HCEC 1CT (cell line): ENCODE measurements around the gene BCL2L14.

Experiments
- DNase-seq: peaks from one replicate; pipeline ENCODE4 v3.0.0-alpha.2; 2017

The BCL2L14 gene

DNA sequence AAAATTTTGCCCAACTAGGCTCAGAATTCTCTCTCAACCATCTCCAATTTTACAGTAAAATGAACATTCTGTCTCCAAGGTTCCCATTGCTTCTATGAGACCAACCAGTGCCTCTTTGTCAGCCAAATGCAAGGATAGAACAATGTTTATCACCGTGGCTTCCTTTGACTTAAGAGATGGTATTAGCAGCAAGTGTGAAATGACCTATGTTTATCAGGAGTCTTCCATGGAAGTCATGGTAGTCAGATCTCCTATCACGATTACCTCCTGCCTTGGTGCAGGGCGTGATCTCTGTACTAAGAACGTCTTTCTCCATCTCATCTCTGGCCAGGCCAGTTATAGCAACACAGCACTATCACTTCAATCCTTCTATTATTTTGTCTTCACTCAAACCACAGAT, 6.1 kb upstream of the BCL2L14 start:
- no peak for DNase-seq

DNA sequence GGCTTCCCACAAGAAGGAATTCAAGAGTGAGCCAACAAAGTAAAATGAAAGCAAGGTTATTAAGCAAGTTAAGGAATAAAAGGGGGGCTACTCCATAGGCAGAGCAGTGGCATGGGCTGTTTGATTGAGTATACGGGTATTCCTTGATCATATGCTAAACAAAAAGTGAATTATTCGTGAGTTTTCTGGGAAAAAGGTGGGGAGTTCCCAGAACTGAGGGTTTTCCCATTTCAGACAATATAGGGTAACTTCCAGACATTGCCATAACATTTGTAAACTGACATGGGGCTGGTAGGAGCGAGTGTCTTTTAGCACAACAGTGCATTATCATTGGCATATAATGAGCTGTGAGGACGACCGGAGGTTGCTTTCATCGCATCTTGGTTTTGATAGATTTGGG, 2.0 kb upstream of the BCL2L14 start:
- no peak for DNase-seq

GRCh38 chr12:12069821-12070548, 754 bp upstream of the BCL2L14 start:
- no peak for DNase-seq

GRCh38 chr12:12072064-12072760, 1.5 kb downstream of the BCL2L14 start:
- DNase-seq: no peak

DNA sequence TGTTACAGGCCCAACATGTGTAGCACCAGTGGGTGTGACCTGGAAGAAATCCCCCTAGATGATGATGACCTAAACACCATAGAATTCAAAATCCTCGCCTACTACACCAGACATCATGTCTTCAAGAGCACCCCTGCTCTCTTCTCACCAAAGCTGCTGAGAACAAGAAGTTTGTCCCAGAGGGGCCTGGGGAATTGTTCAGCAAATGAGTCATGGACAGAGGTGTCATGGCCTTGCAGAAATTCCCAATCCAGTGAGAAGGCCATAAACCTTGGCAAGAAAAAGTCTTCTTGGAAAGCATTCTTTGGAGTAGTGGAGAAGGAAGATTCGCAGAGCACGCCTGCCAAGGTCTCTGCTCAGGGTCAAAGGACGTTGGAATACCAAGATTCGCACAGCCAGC, 8.6 kb downstream of the BCL2L14 start:
- DNase-seq: no peak

DNA sequence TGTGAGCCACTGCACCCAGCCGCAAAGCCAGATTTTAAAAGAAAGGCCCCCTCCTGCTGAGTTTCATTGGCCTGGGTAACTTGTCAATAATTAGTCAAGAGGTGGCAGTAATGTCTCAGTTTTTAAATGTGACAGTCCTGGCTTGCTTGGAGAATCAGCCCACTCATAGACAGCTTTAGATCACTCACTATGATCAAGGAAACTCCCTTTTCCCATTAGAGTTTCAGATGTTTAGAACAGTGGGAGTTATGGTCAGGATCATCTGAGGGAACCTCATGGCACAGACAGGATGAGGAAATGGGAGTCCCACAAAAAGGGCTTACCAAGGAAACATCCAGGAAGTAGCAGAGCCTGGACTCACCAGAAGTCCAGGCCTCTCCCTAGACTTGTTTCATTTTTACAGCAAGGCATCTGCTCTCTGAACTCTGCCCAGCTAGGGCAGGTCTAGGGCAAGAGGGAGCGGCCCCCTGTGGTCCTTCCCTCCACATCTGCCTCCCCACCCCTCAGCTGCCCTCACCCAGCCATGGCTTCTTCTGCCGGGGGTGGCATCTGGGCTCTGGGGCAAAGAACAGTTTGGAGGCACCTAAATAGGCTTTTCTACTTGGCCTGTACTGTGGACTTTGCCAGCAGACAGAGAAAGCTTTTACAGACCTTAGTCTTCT, 11.2 kb downstream of the BCL2L14 start:
- peak; percentile 53 for DNase-seq

DNA sequence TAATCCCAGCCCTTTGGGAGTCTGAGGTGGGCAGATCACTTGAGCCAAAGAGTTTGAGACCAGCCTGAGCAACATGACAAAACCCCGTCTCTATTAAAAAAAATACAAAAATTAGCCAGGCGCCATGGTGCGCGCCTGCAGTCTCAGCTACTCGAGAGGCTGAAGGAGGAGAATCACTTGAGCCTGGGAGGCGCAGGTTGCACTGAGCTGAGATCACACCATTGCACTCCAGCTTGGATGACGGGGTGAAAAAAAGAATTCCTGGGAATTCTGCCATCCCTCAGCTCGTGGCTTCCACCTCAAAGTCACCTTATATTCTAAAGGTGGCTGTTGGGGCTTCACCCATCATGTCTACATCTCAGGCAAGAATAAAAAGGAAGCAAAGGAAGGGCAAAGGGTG, 12.9 kb downstream of the BCL2L14 start:
- DNase-seq: no peak

- DNase-seq: no peak
These were observed 15.6 kb downstream of the BCL2L14 start for GRCh38 chr12:12086362-12086761.

- no peak for DNase-seq
These were observed 16.4 kb downstream of the BCL2L14 start for GRCh38 chr12:12086973-12087692.

- DNase-seq: no peak
These were observed 16.9 kb downstream of the BCL2L14 start for GRCh38 chr12:12087693-12088034.

DNA sequence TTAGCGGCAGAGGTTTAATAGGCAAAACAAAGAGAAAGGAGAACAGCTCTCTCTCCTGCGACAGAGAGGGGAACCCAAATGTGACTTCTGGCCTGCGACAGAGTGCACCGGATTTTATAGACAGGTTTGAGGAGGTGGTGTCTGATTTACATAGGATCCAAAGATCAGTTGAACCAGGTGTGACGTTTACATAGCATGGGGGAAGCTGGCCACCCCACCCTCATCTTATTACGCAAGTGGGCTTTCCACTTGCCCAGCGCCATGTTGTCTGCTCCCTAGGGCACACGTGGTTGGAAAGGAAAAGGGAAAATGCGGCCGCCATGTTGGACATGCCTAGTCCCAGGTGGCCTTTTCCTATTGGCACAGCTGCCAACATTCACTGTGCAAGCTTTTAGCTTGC, 17.4 kb downstream of the BCL2L14 start:
- no peak for DNase-seq

- no peak for DNase-seq
These were observed 18.0 kb downstream of the BCL2L14 start for GRCh38 chr12:12088761-12089160.

DNA sequence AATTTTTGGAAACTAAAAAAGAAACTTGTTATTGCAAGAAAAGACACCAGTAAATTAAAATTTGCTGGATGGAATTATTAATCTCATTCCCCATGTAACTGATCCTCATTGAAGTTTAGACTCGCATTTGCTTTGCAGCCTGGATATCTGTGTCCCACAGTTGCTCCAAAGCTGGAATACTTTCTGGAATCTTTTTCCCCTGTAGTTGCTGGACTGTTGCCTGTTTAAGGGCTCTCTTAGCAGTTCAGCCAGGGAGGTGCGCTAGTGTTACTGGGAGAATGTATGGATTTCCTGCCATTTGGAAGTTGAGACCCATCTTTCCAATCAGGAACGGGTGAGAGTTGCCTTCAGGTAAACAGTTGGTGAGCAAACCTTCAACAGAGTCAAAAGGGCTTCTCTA, 20.3 kb downstream of the BCL2L14 start:
- DNase-seq: no peak

GRCh38 chr12:12091977-12092663, 21.4 kb downstream of the BCL2L14 start:
- DNase-seq: no peak

- no peak for DNase-seq
These were observed 23.7 kb downstream of the BCL2L14 start for GRCh38 chr12:12094481-12094880.

DNA sequence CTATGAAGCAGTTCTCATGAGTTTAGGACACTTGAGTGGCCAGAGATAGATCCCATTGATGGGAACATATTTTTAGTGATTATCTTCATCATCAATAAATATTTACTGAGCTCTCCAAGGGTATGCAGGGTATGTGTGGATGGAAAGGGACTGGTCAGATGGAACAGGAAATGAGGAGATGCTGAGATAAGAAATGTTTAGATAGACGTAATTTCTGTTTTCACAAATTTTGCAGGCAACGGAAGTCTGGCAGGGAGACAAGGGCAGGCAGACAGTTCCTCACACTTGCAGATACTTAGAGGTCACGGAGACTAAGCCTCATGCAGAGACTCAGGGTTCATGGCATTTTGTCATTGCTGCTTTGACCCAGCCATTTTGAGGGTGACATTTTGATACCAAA, 24.3 kb downstream of the BCL2L14 start:
- DNase-seq: no peak

GRCh38 chr12:12097891-12098690, 27.4 kb downstream of the BCL2L14 start:
- DNase-seq: no peak

GRCh38 chr12:12098691-12099015, 27.9 kb downstream of the BCL2L14 start:
- DNase-seq: no peak

DNA sequence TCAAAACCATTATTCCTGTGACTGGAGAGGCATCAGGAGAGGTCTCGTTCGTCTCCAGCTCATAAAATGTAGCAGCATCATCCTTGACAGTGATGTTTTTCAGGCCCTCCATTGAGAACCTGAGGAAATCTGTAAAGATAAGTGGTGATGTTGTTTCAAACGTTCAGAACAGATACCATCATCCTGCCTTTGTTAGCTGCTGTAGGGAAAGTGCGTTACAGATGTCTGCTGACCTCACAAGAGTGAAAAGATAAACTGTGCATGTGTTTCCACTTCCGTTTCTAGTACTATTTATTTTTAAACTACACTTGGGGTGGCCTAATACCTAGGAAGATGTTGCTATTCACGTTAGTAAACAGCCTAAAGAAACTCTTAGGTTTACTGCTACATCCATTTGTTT, 28.4 kb downstream of the BCL2L14 start:
- DNase-seq: no peak

- DNase-seq: no peak
These were observed 36.9 kb downstream of the BCL2L14 start for GRCh38 chr12:12107678-12108077.

DNA sequence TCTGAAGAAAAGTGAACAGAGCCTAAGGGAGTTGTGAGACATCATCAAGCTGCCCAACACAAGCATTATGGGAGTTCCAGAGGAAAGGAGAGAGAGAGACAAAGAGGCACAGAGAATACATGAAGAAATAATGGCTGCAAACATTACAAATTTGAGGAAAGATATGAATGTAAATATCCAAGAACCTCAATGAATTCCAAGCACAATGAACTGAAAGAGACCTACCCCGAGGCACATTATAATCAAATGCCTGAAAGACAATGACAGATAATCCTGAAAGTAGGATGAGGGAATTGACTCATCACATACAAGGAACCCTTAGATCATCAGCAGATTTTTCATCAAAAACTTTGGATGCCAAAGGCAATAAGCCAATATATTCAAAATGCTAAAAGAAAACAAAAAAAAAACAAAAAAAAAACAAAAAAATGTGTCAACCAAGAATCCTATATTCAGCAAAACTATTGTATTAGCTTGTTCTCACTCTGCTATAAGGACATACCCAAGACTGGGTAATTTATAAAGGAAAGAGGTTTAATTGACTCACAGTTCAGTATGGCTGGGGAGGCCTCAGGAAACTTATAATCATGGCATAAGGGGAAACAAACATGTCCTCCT, 37.8 kb downstream of the BCL2L14 start:
- DNase-seq: no peak
